ENCODE results near the gene TMOD1. TPM values are rescaled to one million over a fixed set of nuclear protein-coding genes. Genes with fewer than 3 reads are reported as not detected.

The TMOD1 gene
- total and polyA plus RNA-seq, 9 of the 15 experiments (the other 6 are each of a cell fraction or from before 2014, with no cell fraction given): 7.1 to 41.2 (median 14.2) TPM

DNA sequence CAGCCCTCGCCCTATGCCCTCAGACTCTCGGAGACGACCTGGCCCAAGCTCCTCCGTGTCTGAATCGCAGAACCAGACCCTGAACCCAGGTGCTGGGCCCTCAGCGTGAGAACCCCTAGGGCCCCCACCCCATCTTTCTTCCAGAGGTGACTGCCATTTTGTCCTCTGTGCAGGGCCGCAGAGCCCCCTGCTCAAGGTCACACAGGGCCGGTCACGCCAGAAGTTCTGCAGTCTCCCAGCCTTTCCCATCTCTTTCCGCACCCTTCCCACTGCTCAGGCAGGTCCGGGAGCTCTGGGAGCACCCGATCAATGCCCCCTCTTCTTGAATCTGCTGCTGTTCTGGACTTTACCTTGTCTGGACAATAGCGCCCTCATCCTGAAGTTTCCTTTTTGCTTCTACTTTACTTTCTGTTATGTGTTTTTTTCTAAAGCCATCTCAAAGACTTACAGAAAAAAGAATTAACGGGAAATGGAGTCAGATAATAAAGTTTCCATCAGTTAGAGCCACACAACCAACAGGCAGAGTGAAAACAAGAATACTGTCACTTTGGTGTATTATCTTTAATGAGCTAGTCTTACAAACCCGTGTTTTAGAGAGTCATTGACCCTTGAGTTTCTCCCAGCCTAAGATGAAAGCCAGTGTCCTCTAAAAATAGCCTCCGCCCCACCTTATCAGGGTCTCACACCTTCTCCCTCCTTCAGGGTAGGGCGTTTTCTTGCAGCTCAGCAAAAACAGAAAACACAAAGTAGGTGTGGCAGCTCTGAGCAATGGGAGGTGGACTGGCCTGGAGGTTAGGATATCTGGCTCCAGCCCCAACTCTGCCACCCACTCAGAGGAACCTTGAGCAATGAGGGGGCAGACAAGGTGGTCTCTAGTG, 1.8 kb downstream of the TMOD1 start (continued):
- TF ChIP-seq, protein P1, sequence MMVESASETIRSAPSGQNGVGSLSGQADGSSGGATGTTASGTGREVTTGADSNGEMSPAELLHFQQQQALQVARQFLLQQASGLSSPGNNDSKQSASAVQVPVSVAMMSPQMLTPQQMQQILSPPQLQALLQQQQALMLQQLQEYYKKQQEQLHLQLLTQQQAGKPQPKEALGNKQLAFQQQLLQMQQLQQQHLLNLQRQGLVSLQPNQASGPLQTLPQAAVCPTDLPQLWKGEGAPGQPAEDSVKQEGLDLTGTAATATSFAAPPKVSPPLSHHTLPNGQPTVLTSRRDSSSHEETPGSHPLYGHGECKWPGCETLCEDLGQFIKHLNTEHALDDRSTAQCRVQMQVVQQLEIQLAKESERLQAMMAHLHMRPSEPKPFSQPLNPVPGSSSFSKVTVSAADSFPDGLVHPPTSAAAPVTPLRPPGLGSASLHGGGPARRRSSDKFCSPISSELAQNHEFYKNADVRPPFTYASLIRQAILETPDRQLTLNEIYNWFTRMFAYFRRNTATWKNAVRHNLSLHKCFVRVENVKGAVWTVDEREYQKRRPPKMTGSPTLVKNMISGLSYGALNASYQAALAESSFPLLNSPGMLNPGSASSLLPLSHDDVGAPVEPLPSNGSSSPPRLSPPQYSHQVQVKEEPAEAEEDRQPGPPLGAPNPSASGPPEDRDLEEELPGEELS (CRISPR knock-in tag; IDR thresholded peaks at IDR 0.05; ENCODE audit: borderline replicate concordance): no peak
- no peak for TF ChIP-seq NR2C2 (CRISPR knock-in tag; IDR thresholded peaks at IDR 0.05)
- no peak for TF ChIP-seq NR2C2 (tag; IDR thresholded peaks at IDR 0.05)
- no peak for TF ChIP-seq EWSR1 (IDR thresholded peaks at IDR 0.05; ENCODE audit: borderline replicate concordance, low read depth, partially characterized antibody)
- TF ChIP-seq, protein P2, sequence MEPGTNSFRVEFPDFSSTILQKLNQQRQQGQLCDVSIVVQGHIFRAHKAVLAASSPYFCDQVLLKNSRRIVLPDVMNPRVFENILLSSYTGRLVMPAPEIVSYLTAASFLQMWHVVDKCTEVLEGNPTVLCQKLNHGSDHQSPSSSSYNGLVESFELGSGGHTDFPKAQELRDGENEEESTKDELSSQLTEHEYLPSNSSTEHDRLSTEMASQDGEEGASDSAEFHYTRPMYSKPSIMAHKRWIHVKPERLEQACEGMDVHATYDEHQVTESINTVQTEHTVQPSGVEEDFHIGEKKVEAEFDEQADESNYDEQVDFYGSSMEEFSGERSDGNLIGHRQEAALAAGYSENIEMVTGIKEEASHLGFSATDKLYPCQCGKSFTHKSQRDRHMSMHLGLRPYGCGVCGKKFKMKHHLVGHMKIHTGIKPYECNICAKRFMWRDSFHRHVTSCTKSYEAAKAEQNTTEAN (CRISPR knock-in tag; IDR thresholded peaks at IDR 0.05): no peak
- peak; percentile 32 for TF ChIP-seq GABPB1 (CRISPR knock-in tag; IDR thresholded peaks at IDR 0.05)
- no peak for TF ChIP-seq ZKSCAN8 (CRISPR knock-in tag; IDR thresholded peaks at IDR 0.05)
- no peak for TF ChIP-seq SNRNP70 (optimal IDR thresholded peaks at IDR 0.05; ENCODE audit: low read depth, low read length)
- peak; percentile 98 for TF ChIP-seq TCF3 (CRISPR knock-in tag; IDR thresholded peaks at IDR 0.05)
- TF ChIP-seq, protein P3, sequence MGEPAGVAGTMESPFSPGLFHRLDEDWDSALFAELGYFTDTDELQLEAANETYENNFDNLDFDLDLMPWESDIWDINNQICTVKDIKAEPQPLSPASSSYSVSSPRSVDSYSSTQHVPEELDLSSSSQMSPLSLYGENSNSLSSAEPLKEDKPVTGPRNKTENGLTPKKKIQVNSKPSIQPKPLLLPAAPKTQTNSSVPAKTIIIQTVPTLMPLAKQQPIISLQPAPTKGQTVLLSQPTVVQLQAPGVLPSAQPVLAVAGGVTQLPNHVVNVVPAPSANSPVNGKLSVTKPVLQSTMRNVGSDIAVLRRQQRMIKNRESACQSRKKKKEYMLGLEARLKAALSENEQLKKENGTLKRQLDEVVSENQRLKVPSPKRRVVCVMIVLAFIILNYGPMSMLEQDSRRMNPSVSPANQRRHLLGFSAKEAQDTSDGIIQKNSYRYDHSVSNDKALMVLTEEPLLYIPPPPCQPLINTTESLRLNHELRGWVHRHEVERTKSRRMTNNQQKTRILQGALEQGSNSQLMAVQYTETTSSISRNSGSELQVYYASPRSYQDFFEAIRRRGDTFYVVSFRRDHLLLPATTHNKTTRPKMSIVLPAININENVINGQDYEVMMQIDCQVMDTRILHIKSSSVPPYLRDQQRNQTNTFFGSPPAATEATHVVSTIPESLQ (CRISPR knock-in tag; IDR thresholded peaks at IDR 0.05): no peak
- TF ChIP-seq FOS (IDR thresholded peaks at IDR 0.05; ENCODE audit: extremely low read depth, insufficient read length): no peak
- TF ChIP-seq TRIM28 (IDR thresholded peaks at IDR 0.05): no peak
- TF ChIP-seq GABPA (tag; conservative IDR thresholded peaks at IDR 0.05; ENCODE audit: low read depth): no peak
- TF ChIP-seq TARDBP (IDR thresholded peaks at IDR 0.05): no peak
- TF ChIP-seq, protein P4, sequence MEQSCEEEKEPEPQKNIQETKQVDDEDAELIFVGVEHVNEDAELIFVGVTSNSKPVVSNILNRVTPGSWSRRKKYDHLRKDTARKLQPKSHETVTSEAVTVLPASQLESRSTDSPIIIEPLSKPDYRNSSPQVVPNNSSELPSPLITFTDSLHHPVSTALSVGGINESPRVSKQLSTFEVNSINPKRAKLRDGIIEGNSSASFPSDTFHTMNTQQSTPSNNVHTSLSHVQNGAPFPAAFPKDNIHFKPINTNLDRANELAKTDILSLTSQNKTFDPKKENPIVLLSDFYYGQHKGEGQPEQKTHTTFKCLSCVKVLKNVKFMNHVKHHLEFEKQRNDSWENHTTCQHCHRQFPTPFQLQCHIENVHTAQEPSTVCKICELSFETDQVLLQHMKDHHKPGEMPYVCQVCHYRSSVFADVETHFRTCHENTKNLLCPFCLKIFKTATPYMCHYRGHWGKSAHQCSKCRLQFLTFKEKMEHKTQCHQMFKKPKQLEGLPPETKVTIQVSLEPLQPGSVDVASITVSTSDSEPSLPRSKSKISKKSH (CRISPR knock-in tag; IDR thresholded peaks at IDR 0.05): no peak
- no peak for TF ChIP-seq MCM2 (IDR thresholded peaks at IDR 0.05; ENCODE audit: low read depth)

Measured in K562 (cell line).